WTC11 (cell line): ENCODE data around the gene LOXL1. TPM values are rescaled to one million over a fixed set of nuclear protein-coding genes. Genes with fewer than 3 reads are reported as not detected.

Experiments used
- ATAC-seq: fragments of 200-7000 bp; cut with Tn5 transposase; 2 replicates; pipeline ENCODE4 v1.10.0; 2021; ENCODE audit warnings: mild to moderate bottlenecking, moderate library complexity
- CTCF ChIA-PET: fragments of 300-600 bp; sonication (Branson Sonifier 250); formaldehyde crosslinking; loops from one replicate; lab custom pipeline; 2021; ENCODE audit warnings: antibody characterized with exemption; lab: Charles Lee
- POLR2A ChIA-PET: fragments of 350-600 bp; sonication (Branson Sonifier 250); formaldehyde crosslinking; loops from one replicate; lab custom pipeline; 2021; ENCODE audit warnings: antibody characterized with exemption; lab: Charles Lee
- DNase-seq: peaks from one replicate; pipeline ENCODE4 v3.0.0; 2021; ENCODE audit warnings: low spot score
- H3K27ac Mint-ChIP-seq: 2 replicates; pipeline ENCODE4 v1.8.0; 2021; ENCODE audit warnings: mixed read lengths
- H3K27me3 Mint-ChIP-seq: 2 replicates; pipeline ENCODE4 v1.8.0; 2021; ENCODE audit warnings: low read depth, mild to moderate bottlenecking, moderate library complexity, mixed read lengths
- H3K36me3 Mint-ChIP-seq: 2 replicates; pipeline ENCODE4 v1.8.0; 2021; ENCODE audit warnings: mixed read lengths
- H3K4me1 Mint-ChIP-seq: 2 replicates; pipeline ENCODE4 v1.8.0; 2022; ENCODE audit warnings: mixed read lengths
- H3K4me3 Mint-ChIP-seq: 2 replicates; pipeline ENCODE4 v1.8.0; 2021; ENCODE audit warnings: mild to moderate bottlenecking, moderate library complexity, mixed read lengths
- H3K9me3 Mint-ChIP-seq: 2 replicates; pipeline ENCODE4 v1.8.0; 2021; ENCODE audit warnings: mixed read lengths
- ESRRA ChIP-seq: sonication (generic); formaldehyde crosslinking; IDR thresholded peaks from 2 replicates; pipeline ENCODE4 v1.8.1; 2022; ENCODE audit warnings: mild to moderate bottlenecking, missing genetic modification reagents, borderline replicate concordance
- ETV6 ChIP-seq: sonication (generic); formaldehyde crosslinking; IDR thresholded peaks from 2 replicates; pipeline ENCODE4 v1.8.1; 2022; ENCODE audit warnings: mild to moderate bottlenecking, missing genetic modification reagents
- FOXK1 ChIP-seq: sonication (generic); formaldehyde crosslinking; IDR thresholded peaks from 2 replicates; pipeline ENCODE4 v1.8.0; 2022; ENCODE audit warnings: mild to moderate bottlenecking, moderate library complexity, missing genetic modification reagents
- JAZF1 ChIP-seq: fragments of 250-450 bp; sonication (Bioruptor Pico); IDR thresholded peaks from 2 replicates; pipeline ENCODE4 v1.9.0; 2021; ENCODE audit warnings: moderate library complexity, mild to moderate bottlenecking, inconsistent platforms
- KAT7 ChIP-seq: sonication (generic); formaldehyde crosslinking; IDR thresholded peaks from 2 replicates; pipeline ENCODE4 v1.8.1; 2023; ENCODE audit warnings: missing genetic modification reagents, mild to moderate bottlenecking, borderline replicate concordance
- MXD4 ChIP-seq: fragments of 250-450 bp; sonication (Bioruptor Pico); IDR thresholded peaks from 2 replicates; pipeline ENCODE4 v1.8.0; 2021; ENCODE audit warnings: mild to moderate bottlenecking, moderate library complexity, borderline replicate concordance
- NFYB ChIP-seq: sonication (generic); formaldehyde crosslinking; conservative IDR thresholded peaks from 2 replicates; pipeline ENCODE4 v1.8.0; 2022; ENCODE audit warnings: low read depth, missing genetic modification reagents
- NR3C1 ChIP-seq: sonication (generic); formaldehyde crosslinking; conservative IDR thresholded peaks from 2 replicates; pipeline ENCODE4 v1.8.1; 2023; ENCODE audit warnings: low read depth, mild to moderate bottlenecking, missing genetic modification reagents
- TEAD4 ChIP-seq: sonication (generic); formaldehyde crosslinking; IDR thresholded peaks from 2 replicates; pipeline ENCODE4 v1.8.0; 2022; ENCODE audit warnings: mild to moderate bottlenecking, missing genetic modification reagents
- TP53 ChIP-seq: sonication (generic); formaldehyde crosslinking; IDR thresholded peaks from 2 replicates; pipeline ENCODE4 v1.8.1; 2023; ENCODE audit warnings: mild to moderate bottlenecking, missing genetic modification reagents
- ZNF121 ChIP-seq: sonication (generic); formaldehyde crosslinking; IDR thresholded peaks from 2 replicates; pipeline ENCODE4 v1.8.0; 2023; ENCODE audit warnings: missing genetic modification reagents
- ZNF219 ChIP-seq: sonication (generic); formaldehyde crosslinking; IDR thresholded peaks from 2 replicates; pipeline ENCODE4 v1.8.0; 2023; ENCODE audit warnings: missing genetic modification reagents, mild to moderate bottlenecking, borderline replicate concordance
- total RNA-seq: library from RNA; stranded (reverse); gene quantifications from 3 replicates; pipeline ENCODE4 v1.2.3, GENCODE V29; 2021
- TF ChIP-seq, protein P1 (sequence below): sonication (generic); formaldehyde crosslinking; IDR thresholded peaks from 2 replicates; pipeline ENCODE4 v1.8.0; 2022; ENCODE audit warnings: missing genetic modification reagents
- TF ChIP-seq, protein P2 (sequence below): fragments of 200-600 bp; IDR thresholded peaks from 2 replicates; pipeline ENCODE4 v1.8.0; 2022; ENCODE audit warnings: antibody characterized with exemption
- TF ChIP-seq, protein P3 (sequence below): sonication (generic); formaldehyde crosslinking; IDR thresholded peaks from 2 replicates; pipeline ENCODE4 v1.8.1; 2022; ENCODE audit warnings: missing genetic modification reagents, borderline replicate concordance
- TF ChIP-seq, protein P4 (sequence below): sonication (generic); formaldehyde crosslinking; IDR thresholded peaks from 2 replicates; pipeline ENCODE4 v1.8.1; 2022; ENCODE audit warnings: low read depth, missing genetic modification reagents, borderline replicate concordance
- TF ChIP-seq, protein P5 (sequence below): sonication (generic); formaldehyde crosslinking; IDR thresholded peaks from 2 replicates; pipeline ENCODE4 v1.8.1; 2022; ENCODE audit warnings: mild to moderate bottlenecking, moderate library complexity, missing genetic modification reagents
- TF ChIP-seq, protein P6 (sequence below): fragments of 250-450 bp; sonication (Bioruptor Pico); conservative IDR thresholded peaks from 2 replicates; pipeline ENCODE4 v1.9.0; 2021; ENCODE audit warnings: mild to moderate bottlenecking
- TF ChIP-seq, protein P7 (sequence below): fragments of 250-450 bp; sonication (Bioruptor Pico); IDR thresholded peaks from 2 replicates; pipeline ENCODE4 v1.9.0; 2021; ENCODE audit warnings: moderate library complexity, mild to moderate bottlenecking, inconsistent platforms, borderline replicate concordance

The LOXL1 gene
- total RNA-seq, 1 experiment from 2014 or later = 10.6 TPM

DNA sequence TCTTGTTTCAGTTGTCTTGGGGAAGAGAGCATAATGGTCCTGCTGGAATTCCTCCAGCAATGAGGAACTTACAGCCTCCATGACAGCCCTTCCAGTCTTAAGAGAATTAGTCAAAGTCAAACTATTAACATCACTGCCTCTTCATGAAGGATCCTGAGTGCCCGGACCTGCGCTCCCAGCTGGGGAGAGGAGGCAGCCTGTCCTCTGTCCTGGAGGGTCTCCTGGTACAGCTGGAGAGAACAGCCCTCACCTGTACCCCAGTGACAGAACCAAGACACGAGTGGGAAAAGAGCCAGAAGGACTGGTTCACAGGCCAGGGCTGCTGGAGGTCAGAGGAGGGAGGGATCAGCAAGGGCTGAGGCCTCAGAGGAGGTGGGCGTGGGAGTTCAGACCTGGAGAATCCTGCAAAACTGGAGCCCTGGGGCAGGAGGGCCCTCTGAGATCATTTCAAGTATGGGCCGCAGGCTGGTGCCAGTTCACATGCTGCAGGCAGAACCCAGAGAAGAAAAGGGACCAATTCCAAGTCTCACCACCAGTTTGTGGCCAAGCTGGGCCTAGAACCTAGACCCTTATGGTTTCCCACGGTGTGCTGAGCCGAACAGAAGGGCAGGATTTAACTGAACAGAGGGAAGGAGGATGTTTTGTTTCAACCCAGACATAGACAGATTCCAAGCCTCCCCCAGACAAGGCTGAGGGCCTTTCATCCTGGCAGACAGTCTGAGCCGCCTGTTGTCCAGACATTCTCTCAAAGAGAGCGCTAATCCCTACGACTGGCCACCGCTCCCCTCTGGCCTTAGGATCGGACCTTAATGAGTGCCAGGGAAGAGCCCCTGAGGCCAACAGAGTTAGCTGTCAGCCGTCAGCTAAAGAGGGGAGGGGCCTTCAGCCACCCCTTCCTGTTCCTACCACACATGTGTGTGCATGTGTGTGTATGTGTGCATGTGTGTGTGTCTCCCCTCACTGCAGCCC, 18.2 kb downstream of the LOXL1 start:
- POLR2A ChIA-PET = no interaction called here
- Mint-ChIP-seq H3K9me3 (no peaks in the 10 kb centered on the region), H3K36me3 (no peaks in the 10 kb centered on the region), H3K27ac (no peak overlapping the region), H3K4me1 (no peaks in the 10 kb centered on the region), H3K27me3 (no peaks in the 10 kb centered on the region), H3K4me3 (no peak overlapping the region)
- CTCF ChIA-PET = interaction anchor here (1.3 kb wide), 1 partner anchor 20 kb away, joined by 5 read pairs; no protein-coding TSS in a partner anchor
- ATAC-seq (no peak), DNase-seq (no peak)
- TF ChIP-seq ETV6 (CRISPR knock-in tag) (no peak), FOXK1 (no peak), NFYB (CRISPR knock-in tag) (no peak), NR3C1 (CRISPR knock-in tag) (no peak), TP53 (no peak), ESRRA (CRISPR knock-in tag) (no peak), ZNF219 (CRISPR knock-in tag) (no peak)
- TF ChIP-seq, protein P1, sequence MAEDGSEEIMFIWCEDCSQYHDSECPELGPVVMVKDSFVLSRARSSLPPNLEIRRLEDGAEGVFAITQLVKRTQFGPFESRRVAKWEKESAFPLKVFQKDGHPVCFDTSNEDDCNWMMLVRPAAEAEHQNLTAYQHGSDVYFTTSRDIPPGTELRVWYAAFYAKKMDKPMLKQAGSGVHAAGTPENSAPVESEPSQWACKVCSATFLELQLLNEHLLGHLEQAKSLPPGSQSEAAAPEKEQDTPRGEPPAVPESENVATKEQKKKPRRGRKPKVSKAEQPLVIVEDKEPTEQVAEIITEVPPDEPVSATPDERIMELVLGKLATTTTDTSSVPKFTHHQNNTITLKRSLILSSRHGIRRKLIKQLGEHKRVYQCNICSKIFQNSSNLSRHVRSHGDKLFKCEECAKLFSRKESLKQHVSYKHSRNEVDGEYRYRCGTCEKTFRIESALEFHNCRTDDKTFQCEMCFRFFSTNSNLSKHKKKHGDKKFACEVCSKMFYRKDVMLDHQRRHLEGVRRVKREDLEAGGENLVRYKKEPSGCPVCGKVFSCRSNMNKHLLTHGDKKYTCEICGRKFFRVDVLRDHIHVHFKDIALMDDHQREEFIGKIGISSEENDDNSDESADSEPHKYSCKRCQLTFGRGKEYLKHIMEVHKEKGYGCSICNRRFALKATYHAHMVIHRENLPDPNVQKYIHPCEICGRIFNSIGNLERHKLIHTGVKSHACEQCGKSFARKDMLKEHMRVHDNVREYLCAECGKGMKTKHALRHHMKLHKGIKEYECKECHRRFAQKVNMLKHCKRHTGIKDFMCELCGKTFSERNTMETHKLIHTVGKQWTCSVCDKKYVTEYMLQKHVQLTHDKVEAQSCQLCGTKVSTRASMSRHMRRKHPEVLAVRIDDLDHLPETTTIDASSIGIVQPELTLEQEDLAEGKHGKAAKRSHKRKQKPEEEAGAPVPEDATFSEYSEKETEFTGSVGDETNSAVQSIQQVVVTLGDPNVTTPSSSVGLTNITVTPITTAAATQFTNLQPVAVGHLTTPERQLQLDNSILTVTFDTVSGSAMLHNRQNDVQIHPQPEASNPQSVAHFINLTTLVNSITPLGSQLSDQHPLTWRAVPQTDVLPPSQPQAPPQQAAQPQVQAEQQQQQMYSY (CRISPR knock-in tag) = no peak
- TF ChIP-seq, protein P2, sequence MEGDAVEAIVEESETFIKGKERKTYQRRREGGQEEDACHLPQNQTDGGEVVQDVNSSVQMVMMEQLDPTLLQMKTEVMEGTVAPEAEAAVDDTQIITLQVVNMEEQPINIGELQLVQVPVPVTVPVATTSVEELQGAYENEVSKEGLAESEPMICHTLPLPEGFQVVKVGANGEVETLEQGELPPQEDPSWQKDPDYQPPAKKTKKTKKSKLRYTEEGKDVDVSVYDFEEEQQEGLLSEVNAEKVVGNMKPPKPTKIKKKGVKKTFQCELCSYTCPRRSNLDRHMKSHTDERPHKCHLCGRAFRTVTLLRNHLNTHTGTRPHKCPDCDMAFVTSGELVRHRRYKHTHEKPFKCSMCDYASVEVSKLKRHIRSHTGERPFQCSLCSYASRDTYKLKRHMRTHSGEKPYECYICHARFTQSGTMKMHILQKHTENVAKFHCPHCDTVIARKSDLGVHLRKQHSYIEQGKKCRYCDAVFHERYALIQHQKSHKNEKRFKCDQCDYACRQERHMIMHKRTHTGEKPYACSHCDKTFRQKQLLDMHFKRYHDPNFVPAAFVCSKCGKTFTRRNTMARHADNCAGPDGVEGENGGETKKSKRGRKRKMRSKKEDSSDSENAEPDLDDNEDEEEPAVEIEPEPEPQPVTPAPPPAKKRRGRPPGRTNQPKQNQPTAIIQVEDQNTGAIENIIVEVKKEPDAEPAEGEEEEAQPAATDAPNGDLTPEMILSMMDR = no peak
- TF ChIP-seq, protein P3, sequence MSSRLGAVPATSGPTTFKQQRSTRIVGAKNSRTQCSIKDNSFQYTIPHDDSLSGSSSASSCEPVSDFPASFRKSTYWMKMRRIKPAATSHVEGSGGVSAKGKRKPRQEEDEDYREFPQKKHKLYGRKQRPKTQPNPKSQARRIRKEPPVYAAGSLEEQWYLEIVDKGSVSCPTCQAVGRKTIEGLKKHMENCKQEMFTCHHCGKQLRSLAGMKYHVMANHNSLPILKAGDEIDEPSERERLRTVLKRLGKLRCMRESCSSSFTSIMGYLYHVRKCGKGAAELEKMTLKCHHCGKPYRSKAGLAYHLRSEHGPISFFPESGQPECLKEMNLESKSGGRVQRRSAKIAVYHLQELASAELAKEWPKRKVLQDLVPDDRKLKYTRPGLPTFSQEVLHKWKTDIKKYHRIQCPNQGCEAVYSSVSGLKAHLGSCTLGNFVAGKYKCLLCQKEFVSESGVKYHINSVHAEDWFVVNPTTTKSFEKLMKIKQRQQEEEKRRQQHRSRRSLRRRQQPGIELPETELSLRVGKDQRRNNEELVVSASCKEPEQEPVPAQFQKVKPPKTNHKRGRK = no peak
- TF ChIP-seq, protein P4, sequence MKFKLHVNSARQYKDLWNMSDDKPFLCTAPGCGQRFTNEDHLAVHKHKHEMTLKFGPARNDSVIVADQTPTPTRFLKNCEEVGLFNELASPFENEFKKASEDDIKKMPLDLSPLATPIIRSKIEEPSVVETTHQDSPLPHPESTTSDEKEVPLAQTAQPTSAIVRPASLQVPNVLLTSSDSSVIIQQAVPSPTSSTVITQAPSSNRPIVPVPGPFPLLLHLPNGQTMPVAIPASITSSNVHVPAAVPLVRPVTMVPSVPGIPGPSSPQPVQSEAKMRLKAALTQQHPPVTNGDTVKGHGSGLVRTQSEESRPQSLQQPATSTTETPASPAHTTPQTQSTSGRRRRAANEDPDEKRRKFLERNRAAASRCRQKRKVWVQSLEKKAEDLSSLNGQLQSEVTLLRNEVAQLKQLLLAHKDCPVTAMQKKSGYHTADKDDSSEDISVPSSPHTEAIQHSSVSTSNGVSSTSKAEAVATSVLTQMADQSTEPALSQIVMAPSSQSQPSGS (CRISPR knock-in tag) = no peak
- TF ChIP-seq, protein P5, sequence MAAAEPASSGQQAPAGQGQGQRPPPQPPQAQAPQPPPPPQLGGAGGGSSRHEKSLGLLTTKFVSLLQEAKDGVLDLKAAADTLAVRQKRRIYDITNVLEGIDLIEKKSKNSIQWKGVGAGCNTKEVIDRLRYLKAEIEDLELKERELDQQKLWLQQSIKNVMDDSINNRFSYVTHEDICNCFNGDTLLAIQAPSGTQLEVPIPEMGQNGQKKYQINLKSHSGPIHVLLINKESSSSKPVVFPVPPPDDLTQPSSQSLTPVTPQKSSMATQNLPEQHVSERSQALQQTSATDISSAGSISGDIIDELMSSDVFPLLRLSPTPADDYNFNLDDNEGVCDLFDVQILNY (CRISPR knock-in tag) = no peak

DNA sequence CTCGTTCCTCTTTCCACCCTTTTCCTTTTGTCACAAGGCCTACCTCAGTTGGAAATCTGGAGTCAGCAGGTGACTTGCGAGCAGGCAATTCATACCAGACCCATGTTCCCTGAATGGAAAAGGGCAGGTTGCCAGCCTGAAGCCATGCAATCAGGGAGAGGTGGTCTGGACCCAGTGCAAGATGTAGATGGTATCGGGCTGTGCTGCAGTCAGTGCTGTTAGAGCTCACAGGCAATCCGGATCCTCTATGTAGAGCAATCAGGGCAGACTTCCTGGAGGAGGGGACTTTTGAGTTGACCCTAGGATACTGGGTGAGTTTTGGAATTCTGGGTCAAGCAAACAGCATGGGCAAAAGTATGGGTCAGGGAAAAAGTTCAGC, 18.9 kb downstream of the LOXL1 start:
- Mint-ChIP-seq H3K27me3 (no peaks in the 10 kb centered on the region), H3K9me3 (no peaks in the 10 kb centered on the region), H3K36me3 (no peaks in the 10 kb centered on the region), H3K4me3 (no peak overlapping the region), H3K27ac (no peak overlapping the region), H3K4me1 (no peaks in the 10 kb centered on the region)
- ChIA-PET CTCF (interaction anchor here (1.3 kb wide), 1 partner anchor 20 kb away, joined by 5 read pairs; no protein-coding TSS in a partner anchor), POLR2A (no interaction called here)
- DNase-seq = no peak
- ATAC-seq = no peak
- TF ChIP-seq, protein P5 (CRISPR knock-in tag) = no peak
- TF ChIP-seq MXD4 (CRISPR knock-in tag) (no peak), TEAD4 (no peak), KAT7 (CRISPR knock-in tag) (no peak), JAZF1 (no peak), ZNF121 (CRISPR knock-in tag) (no peak)
- TF ChIP-seq, protein P6, sequence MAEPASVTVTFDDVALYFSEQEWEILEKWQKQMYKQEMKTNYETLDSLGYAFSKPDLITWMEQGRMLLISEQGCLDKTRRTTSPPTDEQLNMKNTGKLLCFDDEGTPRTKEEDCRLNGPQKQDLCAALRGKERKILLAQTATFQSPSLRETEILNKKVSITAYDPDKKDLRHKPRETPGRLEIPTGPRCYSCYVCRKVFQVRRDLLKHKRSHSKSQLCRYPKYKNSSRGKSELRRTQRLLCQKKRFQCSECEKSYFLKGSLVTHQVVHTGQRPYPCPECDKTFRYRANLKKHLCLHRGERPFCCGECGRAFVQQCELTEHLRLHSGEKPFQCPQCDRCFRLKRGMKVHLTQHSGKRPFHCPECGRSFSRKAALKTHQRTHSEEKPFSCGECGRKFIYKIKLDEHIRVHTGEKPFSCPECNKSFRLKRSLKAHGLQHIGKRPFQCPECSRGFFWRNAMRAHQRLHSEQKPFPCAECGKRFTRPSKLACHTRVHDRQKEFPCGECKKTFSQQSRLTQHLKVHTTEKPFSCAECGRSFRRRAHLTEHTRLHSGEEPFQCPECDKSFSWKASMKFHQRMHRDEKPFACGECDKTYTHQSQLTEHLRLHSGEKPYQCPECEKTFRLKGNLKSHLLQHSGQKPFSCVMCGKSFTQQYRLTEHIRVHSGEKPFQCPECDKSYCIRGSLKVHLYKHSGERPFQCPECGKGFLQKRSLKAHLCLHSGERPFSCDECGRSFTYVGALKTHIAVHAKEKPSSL (CRISPR knock-in tag) = no peak
- TF ChIP-seq, protein P7, sequence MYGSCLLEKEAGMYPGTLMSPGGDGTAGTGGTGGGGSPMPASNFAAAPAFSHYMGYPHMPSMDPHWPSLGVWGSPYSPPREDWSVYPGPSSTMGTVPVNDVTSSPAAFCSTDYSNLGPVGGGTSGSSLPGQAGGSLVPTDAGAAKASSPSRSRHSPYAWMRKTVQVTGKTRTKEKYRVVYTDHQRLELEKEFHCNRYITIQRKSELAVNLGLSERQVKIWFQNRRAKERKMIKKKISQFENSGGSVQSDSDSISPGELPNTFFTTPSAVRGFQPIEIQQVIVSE (CRISPR knock-in tag) = no peak
